ELR (cell line): ENCODE measurements around the gene JSRP1.
A peak's percentile ranks its signal among the peaks of the same experiment; 100 is the strongest.

ENCODE experiments used
- DNase-seq: peaks from one replicate; pipeline ENCODE4 v3.0.0-alpha.2; 2015; ENCODE audit warnings: low read depth

JSRP1 gene

GRCh38 chr19:2255982-2256685 is at the start of gene JSRP1:
Gene JSRP1 (minus strand): TSS chr19:2256417. CDS start chr19:2255314, 1,103 bp downstream.
- DNase-seq = no peak

DNA sequence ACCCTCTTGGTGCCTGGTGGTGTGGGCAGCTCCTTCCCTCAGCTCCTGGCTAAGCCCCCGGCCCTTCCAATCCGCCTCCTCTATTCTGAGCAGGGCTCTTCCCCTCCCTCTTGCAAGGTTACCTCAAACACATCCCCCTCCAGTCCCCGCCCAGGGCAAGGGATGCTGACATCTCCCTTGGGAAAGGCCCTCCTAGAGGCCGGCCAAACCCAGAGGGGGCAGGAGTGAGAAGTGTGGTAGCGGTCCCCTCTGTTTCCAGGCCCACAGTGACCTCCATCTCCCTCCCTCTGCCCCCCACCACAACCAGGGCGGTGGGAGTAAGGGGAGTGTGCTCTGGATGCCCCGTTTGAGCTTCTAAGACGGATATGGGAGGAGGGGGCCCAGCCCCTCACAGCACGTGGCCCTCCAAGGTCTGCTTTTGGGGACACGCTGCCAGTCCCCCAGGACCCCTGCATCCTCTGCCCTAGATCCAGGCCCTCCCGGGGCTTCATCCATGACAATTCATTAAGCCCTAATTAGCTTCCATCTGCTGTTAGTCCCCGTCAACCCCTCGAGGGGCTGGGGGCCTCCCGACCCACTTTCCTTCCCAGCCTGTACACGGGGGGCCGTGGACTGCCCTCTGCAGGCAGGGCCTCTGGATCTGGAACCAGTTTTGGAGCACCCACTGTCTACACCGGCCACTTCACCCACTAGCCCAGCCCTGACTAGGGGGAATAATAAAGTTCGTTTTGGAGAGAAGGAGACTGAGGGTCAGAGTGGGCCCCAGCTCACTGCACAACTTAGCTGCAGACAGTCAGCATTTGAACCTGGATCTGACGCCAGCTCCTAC is 49.4 kb upstream of the JSRP1 start:
- no peak for DNase-seq

DNA sequence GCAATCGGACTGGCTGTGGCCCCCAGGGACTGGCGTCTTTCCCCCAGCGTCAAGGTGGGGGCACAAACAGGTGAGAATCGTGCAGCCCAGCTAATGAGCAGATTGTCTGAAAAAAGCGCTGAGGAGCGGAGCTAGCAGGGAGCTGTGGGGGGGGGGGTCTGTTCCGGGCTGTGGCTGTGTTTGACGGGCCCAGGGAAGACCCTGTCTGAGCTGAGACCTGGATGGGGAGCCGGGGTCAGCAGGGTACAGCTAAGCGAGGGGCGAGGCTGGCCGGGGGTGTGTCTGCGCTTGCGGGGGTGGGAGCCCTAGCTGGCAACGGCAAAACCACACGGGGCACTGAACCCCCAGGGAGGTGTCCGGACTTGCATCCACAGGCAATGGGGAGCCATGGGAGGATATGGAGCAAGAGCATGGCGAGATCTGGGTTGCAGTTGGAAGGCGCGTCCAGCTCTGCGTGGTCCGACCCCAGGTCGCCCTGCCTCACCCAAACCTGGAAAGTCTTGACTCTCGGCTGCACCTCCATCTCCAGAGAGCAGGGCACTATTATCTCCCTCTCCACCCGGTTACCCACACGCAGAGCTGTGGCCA is 47.1 kb upstream of the JSRP1 start:
- no peak for DNase-seq

GRCh38 chr19:2302319-2303210 is 46.3 kb upstream of the JSRP1 start:
- peak; percentile 42 for DNase-seq

DNA sequence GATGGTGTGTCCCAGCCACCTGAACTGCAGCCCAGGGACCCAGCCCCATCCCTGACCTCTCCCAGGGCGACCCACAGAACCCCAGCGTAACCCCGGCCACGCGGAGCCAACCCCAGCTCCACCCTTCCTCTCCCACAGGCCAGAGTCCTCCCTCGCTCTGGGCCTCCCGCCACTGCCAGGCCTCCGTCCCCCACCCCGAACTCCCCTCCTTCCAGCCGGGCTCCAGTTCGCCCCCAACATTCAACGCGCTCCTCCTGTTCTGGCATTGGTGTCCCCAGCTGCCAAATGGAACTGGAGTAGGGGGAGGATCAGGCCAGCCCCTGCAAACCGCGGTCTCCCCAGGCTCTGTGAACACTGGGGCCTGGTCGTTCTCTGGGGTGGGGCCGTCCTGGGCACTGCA is 44.3 kb upstream of the JSRP1 start:
- no peak for DNase-seq

DNA sequence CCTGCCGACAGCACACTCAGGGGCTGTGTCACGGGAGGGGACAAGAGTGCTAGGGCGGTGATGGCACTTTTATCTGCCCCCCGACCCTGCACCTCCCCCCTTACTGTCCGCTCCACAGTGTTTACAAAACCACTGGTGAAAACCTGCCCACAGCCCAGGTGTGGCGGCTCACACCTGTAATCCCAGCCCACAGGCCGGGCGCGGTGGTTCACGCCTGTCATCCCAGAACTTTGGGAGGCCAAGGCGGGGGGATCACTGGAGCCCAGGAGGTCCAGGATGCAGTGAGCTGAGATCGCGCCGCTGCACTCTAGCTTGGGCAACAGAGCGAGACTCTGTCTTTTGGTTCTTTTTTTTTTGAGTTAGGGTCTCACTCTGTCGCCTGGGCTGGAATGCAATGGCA is 39.9 kb upstream of the JSRP1 start:
- DNase-seq = no peak

DNA sequence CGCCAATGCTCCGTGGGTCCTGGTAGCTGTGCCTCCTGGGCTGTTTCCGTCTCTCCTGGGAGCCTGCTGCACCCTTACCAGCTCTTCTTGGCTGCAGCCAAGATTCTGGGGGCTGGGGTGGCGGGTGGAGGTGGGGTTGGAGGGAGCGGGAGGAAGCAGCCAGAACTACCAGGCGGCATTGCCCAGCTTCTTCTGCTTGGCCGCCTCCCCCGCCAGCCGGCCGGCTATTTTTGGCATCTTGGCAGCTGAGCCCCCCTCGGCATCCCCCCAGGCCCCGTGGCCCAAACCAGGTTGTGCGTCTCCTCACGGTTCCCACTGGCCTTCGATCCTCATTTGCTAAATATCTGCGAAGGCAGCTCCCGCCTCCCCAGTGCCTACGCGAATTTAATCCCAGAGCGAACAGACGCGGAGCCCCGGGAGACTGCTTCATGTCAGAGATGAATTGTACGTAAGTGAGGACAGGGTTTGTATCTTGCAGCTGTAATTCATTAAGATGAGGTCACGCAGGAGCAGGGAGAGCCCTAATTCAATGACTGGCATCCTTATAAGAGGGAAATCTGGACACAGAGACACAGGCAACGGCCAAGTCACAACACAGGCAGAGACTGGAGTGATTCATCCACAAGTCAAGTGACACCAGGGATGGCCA is 38.6 kb upstream of the JSRP1 start:
- peak; percentile 28 for DNase-seq

DNA sequence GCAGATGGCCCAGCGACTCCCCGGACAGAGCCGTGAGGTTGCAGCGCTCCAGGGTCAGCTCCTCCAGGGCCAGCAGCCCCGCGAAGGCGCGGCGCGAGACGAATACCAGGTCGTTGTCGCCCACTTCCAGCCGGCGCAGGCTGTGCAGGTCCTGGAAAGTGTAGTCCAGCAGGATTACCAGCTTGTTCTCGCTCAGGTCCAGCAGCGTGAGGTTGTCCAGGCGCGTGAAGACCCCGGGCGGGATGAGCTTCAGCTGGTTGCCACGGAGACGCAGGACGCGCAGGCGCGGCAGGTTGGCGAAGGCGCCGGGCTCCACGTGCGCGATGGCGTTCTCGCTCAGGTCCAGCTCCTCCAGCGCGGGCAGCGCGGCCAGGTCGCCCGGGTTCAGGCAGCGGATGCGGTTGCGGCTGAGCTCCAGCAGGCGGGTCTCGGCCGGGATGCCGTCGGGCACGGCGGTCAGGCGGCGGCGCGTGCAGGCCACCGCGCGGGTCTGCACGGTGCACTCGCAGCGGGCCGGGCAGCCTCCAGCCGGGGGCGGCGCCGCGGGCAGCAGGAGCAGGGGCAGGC is 35.1 kb upstream of the JSRP1 start:
- peak; percentile 44 for DNase-seq

DNA sequence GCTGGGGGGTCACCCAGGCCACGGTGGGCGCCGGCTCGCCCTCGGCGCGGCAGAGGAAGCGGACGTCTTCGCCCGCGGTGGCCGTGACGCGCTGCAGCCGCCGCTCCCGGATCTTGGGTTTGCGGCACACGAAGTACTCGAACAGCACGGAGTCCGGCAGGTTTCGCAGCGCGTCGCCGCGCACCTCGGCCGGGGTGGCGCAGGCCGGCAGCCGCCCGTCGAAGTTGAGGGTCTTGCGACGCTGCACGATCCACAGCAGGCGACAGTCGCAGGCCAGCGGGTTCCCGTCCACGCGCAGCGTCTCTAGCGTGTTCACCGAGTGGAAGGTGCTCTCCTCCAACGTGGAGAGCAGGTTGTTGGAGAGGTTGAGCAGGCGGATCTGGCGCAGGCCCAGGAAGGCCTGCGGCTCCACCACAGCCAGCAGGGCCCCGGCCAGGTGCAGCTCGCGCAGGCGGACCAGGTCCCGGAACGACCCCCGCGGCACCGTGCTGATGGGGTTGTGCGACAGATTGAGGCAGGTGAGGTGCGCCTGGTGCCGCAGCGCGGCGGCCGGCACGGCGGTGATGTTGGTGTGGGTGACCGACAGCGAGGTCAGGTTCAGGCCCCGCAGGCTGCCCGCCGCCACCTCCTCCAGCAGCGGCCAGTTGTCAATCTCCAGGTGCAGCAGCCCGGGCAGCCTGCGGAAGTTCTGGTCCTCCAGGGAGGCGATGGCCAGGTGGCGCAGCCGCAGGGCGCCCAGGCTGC is 34.4 kb upstream of the JSRP1 start:
- DNase-seq = no peak

GRCh38 chr19:2289714-2290435 is 33.7 kb upstream of the JSRP1 start:
- DNase-seq = peak; percentile 31

DNA sequence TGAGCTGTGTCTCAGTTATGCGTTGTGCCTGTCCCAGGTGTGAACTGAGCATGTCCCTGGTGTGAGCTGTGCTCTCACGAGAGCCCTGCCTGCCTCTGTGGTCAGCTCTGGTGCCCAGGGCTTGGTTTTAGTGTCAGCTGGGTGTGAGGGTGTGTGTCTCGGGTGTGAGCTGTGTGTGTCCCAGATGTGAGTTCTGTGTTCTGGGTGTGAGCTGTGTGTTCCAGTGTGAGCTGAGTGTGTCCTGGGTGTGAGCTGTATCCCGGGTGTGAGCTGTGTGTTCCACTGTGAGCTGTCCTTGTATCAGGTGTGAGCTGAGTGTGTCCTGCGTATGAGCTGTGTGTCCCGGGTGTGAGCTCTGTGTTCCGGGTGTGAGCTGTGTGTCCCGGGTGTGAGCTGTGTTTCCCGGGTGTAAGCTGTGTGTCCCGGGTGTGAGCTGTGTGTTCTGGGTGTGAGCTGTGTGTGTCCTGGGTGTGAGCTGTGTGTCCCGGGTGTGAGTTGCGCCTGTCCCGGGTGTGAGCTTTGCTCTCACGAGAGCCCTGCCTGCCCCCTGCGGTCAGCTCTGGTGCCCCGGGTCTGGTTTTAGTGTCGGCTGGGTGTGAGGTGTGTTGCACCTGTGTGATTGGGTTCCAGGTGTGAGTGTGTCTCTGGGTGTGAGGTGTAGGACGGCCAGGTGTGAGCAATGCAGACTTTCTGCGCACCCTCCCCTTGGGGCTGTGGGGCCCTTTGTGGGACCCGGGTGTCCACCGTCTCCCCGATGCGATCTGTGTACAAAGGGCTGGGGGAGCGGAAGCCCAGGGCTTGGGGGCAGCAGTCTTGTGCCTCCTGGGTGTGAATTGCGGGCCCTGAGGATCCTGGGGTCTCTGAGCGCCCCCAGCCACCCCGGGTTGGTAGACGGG is 32.8 kb upstream of the JSRP1 start:
- DNase-seq = no peak

- DNase-seq = no peak
Measured at GRCh38 chr19:2288338-2288817, 32.2 kb upstream of the JSRP1 start.

DNA sequence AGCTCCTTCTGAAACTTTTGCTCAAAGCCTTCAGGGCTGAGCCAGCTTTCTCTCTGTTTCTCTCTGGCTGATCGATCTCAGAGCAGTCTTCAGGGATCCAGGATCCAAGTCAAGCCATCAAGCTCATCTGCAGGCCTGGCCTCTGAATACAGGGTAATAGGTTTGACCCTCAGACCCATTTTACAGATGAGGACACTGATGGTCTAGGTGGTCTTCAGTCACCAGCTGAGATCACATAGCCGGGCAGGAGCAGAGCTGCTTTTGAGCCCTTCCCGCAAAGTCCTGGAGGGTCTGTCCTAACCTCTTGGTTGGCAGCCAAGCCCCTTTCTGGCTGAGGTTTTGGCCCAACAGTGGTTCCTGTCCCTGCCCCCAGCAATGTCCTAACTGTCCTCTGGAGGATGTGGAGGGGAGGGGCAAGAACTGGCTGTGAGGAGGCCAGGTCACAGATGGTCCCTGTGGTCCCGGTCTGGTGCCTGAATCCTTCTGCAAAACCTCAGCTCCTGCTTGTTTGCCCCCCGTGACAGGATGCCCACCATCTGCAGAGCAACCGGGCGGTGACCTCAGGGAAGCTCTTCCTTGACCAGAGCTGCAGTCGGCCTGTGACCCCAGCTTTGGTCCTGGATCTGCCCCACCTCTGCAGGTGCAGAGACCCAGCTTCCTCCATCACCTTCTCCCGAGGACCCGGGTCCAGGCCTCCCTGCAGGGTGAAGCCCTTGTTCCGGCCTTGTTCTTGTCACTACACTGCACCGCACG is 31.5 kb upstream of the JSRP1 start:
- DNase-seq = no peak

DNA sequence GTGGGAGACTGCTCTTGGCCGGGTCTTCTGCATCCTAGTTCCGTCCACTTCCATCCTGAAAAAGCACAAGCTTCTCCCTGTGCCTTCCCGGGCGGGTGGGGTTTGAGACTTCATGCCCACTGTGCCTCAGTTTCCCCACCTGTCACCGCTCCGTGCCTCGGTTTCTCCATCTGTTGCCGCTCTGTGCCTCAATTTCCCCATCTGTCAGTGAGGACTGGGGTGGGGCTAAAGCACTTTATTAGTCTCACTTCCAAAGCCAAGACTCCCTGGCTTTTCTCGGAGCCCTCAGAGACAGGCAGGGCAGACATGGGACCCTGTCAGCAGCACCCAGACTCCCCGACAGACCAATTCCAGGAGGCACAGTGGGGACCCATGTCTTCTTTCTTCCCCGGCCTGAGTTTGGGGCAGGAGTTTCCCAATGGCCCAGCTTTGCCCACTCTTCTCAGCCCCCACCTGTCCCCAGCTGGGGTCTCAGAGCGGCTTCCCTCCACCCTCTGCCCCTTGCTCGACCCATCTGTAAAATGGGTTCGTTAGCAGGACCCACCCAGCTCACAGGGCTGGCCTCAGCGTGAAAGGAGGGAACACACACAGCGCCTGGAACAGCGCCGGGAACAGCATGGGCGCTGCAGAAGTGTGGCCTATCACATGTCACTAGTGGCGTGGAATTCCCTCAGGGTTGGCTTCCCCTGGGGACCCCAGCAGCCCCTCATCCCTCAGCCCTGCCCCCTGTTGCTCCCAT is 30.4 kb upstream of the JSRP1 start:
- DNase-seq = no peak

DNA sequence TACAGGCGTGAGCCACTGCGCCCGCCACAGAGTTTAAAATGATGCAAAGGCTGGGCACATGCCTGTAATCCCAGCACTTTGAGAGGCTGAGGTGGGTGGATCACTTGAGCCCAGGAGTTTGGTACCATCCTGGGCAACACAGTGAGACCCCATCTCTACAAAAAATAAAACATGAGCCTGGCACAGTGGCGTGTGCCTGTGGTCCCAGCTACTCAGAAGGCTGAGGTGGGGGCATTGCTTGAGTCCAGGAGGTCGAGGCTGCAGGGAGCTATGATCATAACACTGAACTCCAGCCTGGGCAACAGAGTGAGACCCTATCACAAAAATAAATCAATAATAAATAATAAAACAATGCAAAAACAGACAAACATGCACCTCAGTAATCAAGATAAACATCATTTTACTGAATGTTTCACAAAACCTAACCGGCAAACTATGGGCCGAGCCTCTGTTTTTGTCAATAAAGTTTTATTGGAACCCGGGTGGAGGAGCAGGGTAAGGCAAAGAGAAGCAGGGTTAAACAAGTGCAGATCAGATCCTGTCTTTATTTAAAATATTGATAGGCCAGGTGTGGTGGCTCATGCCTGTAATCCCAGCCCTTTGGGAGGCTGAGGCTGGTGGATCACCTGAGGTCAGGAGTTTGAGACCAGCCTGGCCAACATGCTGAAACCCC is 27.8 kb upstream of the JSRP1 start:
- DNase-seq = no peak

DNA sequence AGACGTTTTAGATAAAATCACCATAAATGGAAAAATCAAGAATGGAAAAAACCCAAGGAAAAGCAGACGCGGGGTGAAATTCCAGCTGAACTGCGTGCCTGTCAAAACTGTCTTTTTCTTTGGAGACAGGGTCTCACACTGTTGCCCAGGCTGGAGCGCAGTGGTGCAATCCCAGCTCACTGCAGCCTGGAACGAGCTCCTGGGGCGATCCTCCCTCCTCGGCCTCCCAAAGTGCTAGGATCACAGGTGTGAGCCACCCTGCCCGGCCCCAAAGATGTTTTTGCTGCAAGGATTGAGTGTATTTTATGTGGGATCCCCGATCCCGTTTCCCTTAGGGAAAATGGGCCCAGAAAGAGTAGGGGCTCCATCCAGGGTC is 26.6 kb upstream of the JSRP1 start:
- DNase-seq = no peak
